Keratinocyte (primary cell): Measurements from ENCODE around the gene CSNK1G2. TPM values are rescaled to one million over a fixed set of nuclear protein-coding genes. Genes with fewer than 3 reads are reported as not detected.

Source experiments
- DNase-seq: peaks from one replicate; pipeline ENCODE4 v3.0.0-alpha.2; 2011; ENCODE audit warnings: low read depth, missing footprints, low spot score
- FAIRE-seq: peaks from 2 replicates; lab custom pipeline; 2011; peaks lifted over from hg19 to GRCh38; lab: Jason Lieb, UNC
- H2AFZ ChIP-seq: 2 replicates; pipeline ENCODE4 v1.6.0; 2012; ENCODE audit warnings: low read length, control low read depth, inconsistent platforms; ENCODE audit not compliant: control insufficient read depth
- H3K27ac ChIP-seq: 2 replicates; pipeline ENCODE4 v1.5.1; 2011; ENCODE audit warnings: low read length; ENCODE audit not compliant: control insufficient read depth, insufficient read depth
- H3K27me3 ChIP-seq: 3 replicates; pipeline ENCODE4 v1.6.0; 2011; ENCODE audit warnings: low read length; ENCODE audit not compliant: control insufficient read depth, insufficient read depth; ENCODE audit errors: extremely low read depth
- H3K36me3 ChIP-seq, 2 experiments: 2 replicates in 1 of 2; 3 replicates in 1 of 2; pipeline ENCODE4 v1.5.1; 2011; ENCODE audit warnings: low read length in 2 of 2, mild to moderate bottlenecking in 1 of 2; ENCODE audit not compliant: control insufficient read depth in 2 of 2, insufficient read depth in 2 of 2; ENCODE audit errors: extremely low read depth in 1 of 2
- H3K4me1 ChIP-seq: 3 replicates; pipeline ENCODE4 v1.5.1; 2011; ENCODE audit warnings: low read length; ENCODE audit not compliant: control insufficient read depth, insufficient read depth; ENCODE audit errors: extremely low read depth
- H3K4me2 ChIP-seq: 3 replicates; pipeline ENCODE4 v1.6.0; 2011; ENCODE audit warnings: low read depth, low read length; ENCODE audit not compliant: control insufficient read depth, insufficient read depth; ENCODE audit errors: extremely low read depth
- H3K4me3 ChIP-seq, 3 experiments: fragments of 200-600 bp in 1 of 3; sonication (generic) in 1 of 3; 2 replicates in 2 of 3; 3 replicates in 1 of 3; pipeline ENCODE4 v1.5.1; 2011 to 2016; ENCODE audit warnings: low read length in 3 of 3, mild to moderate bottlenecking in 3 of 3, control low read depth in 2 of 3, inconsistent platforms in 1 of 3, low read depth in 1 of 3, mixed read lengths in 1 of 3, mixed run types in 1 of 3, moderate library complexity in 1 of 3; ENCODE audit not compliant: control insufficient read depth in 2 of 3, insufficient read depth in 2 of 3; ENCODE audit errors: extremely low read depth in 1 of 3
- H3K79me2 ChIP-seq: 2 replicates; pipeline ENCODE4 v1.6.0; 2012; ENCODE audit warnings: low read length; ENCODE audit not compliant: control insufficient read depth, insufficient read depth
- H3K9ac ChIP-seq: 3 replicates; pipeline ENCODE4 v1.6.0; 2011; ENCODE audit warnings: low read length; ENCODE audit not compliant: control insufficient read depth, insufficient read depth; ENCODE audit errors: extremely low read depth
- H3K9me1 ChIP-seq: 3 replicates; pipeline ENCODE4 v1.6.0; 2011; ENCODE audit warnings: low read length; ENCODE audit not compliant: control insufficient read depth, insufficient read depth; ENCODE audit errors: extremely low read depth
- H3K9me3 ChIP-seq: 2 replicates; pipeline ENCODE4 v1.5.1; 2012; ENCODE audit warnings: low read depth, low read length; ENCODE audit not compliant: control insufficient read depth
- H4K20me1 ChIP-seq: 3 replicates; pipeline ENCODE4 v1.6.0; 2011; ENCODE audit warnings: low read length; ENCODE audit not compliant: control insufficient read depth, insufficient read depth; ENCODE audit errors: extremely low read depth
- EZH2 ChIP-seq: IDR thresholded peaks from one replicate; pipeline ENCODE4 v1.6.1; 2012; ENCODE audit warnings: inconsistent platforms, mild to moderate bottlenecking, low read length, moderate library complexity
- dilution Hi-C: fragments of 300-500 bp; cut with MboI; formaldehyde crosslinking; loops from one replicate; pipeline ENCODE4 v1.7.0; 2020; ENCODE audit warnings: low sequenced_read_pairs; ENCODE audit not compliant: extremely low pct_ligation_motif_present
- polyA plus RNA-seq, 5 experiments: library from polyadenylated mRNA; depleted of rRNA in 3 of 5; stranded (reverse) in 3 of 5; stranded (forward) in 1 of 5; unstranded in 1 of 5; fragments of >200 nt; gene quantifications; 1 replicate in 1 of 5; 2 replicates in 3 of 5; 3 replicates in 1 of 5; pipeline versions ENCODE4 v1.2.1 to v1.2.3, GENCODE V29; 2011 to 2012; ENCODE audit warnings: missing spikeins in 2 of 5, low read depth in 1 of 5, low replicate concordance in 1 of 5
- small RNA-seq, 3 experiments: library from RNA; depleted of rRNA; stranded (forward); fragments of <200 nt; gene quantifications; one replicate each; pipeline ENCODE3, GENCODE V24; 2012; ENCODE audit warnings: low read depth in 3 of 3, low replicate concordance in 1 of 3; ENCODE audit not compliant: insufficient read length in 3 of 3
- TF ChIP-seq, protein P1 (sequence below), 3 experiments: IDR thresholded peaks in 1 of 3; conservative IDR thresholded peaks in 1 of 3; optimal IDR thresholded peaks in 1 of 3; 2 replicates in 2 of 3; 3 replicates in 1 of 3; pipeline versions ENCODE3 to v1.5.1; 2011; ENCODE audit warnings: low read length in 3 of 3, mild to moderate bottlenecking in 3 of 3, moderate library complexity in 2 of 3, control low read depth in 1 of 3, inconsistent platforms in 1 of 3; ENCODE audit not compliant: insufficient read depth in 2 of 3; ENCODE audit errors: extremely low read depth in 1 of 3

Gene CSNK1G2
- polyA plus RNA-seq, 1 donor (not counting 4 experiments of a cell fraction or from before 2014, with no cell fraction given) = 34.9 TPM

DNA sequence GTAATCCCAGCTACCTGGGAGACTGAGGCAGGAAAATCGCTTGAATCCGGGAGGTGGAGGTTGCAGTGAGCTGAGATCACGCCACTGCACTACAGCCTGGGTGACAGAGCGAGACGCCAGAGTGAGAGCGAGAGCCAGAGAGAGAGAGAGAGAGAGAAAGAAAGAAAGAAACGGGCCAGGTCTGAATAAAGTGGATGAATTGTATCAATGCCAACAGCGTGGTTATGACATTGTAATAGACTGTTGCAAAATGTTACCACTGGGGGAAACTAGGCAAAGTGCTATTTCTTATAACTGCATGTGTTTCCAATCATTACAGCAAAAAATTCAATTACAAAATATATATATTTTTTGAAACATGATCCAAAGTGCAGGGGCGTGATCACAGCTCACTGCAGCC is 86.4 kb downstream of the CSNK1G2 start:
- H3K4me2 ChIP-seq = no peak overlapping the region
- H3K79me2 ChIP-seq = no peaks in the 10 kb centered on the region
- H3K27me3 ChIP-seq = no peaks in the 10 kb centered on the region
- H3K4me1 ChIP-seq = peaks cover 18% of the 10 kb centered on the region
- H2AFZ ChIP-seq = no peak overlapping the region
- FAIRE-seq (no peak), DNase-seq (no peak)
- no peaks in the 10 kb centered on the region for H3K9me3 ChIP-seq
- H3K9me1 ChIP-seq = no peaks in the 10 kb centered on the region
- no peak for TF ChIP-seq EZH2
- TF ChIP-seq, protein P1, sequence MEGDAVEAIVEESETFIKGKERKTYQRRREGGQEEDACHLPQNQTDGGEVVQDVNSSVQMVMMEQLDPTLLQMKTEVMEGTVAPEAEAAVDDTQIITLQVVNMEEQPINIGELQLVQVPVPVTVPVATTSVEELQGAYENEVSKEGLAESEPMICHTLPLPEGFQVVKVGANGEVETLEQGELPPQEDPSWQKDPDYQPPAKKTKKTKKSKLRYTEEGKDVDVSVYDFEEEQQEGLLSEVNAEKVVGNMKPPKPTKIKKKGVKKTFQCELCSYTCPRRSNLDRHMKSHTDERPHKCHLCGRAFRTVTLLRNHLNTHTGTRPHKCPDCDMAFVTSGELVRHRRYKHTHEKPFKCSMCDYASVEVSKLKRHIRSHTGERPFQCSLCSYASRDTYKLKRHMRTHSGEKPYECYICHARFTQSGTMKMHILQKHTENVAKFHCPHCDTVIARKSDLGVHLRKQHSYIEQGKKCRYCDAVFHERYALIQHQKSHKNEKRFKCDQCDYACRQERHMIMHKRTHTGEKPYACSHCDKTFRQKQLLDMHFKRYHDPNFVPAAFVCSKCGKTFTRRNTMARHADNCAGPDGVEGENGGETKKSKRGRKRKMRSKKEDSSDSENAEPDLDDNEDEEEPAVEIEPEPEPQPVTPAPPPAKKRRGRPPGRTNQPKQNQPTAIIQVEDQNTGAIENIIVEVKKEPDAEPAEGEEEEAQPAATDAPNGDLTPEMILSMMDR (optimal IDR thresholded peaks at IDR 0.05 in 1 of 3, IDR thresholded peaks at IDR 0.05 in 1 of 3, conservative IDR thresholded peaks at IDR 0.05 in 1 of 3; ENCODE audit: extremely low read depth in 1 of 3, insufficient read depth in 2 of 3, low read length in 3 of 3) = no peak
- no peak overlapping the region for H3K9ac ChIP-seq
- no peaks in the 10 kb centered on the region for H4K20me1 ChIP-seq
- dilution Hi-C loops = no loop called here
- H3K27ac ChIP-seq = no peak overlapping the region
- no peak overlapping the region for H3K4me3 ChIP-seq
- H3K36me3 ChIP-seq = no peaks in the 10 kb centered on the region

Small RNA genes within 50 kb of the gene (small RNA-seq; reads per million reads assigned to genes)
- 0 reads per million in 3 experiments for gene AC007136.1

Other genes with a start within 250 kb of the CSNK1G2 start
- under 0.01 to 0.01 TPM in 2 of 3 replicates, not detected in the other for gene ONECUT3, start 187.7 kb upstream of the CSNK1G2 start, polyA plus RNA-seq
- 0.98 to 2.8 TPM (median 1.2 TPM) in 3 replicates for gene ATP8B3, start 128.9 kb upstream of the CSNK1G2 start, polyA plus RNA-seq
- gene REXO1, start 92.7 kb upstream of the CSNK1G2 start, polyA plus RNA-seq = 6.1 to 18.6 TPM (median 9.1 TPM) in 3 replicates
- 4.9 to 14.7 TPM (median 6.0 TPM) in 3 replicates for gene KLF16, start 77.6 kb upstream of the CSNK1G2 start, polyA plus RNA-seq
- gene ABHD17A, start 55.7 kb upstream of the CSNK1G2 start, polyA plus RNA-seq = 27.2 to 67.3 TPM (median 31.0 TPM) in 3 replicates
- gene ADAT3, start 35.8 kb upstream of the CSNK1G2 start, polyA plus RNA-seq = 0.55 to 0.93 TPM (median 0.85 TPM) in 3 replicates
- 4.8 to 30.3 TPM (median 7.0 TPM) in 3 replicates for gene SCAMP4, start 35.8 kb upstream of the CSNK1G2 start, polyA plus RNA-seq
- 19.2 to 24.7 TPM (median 22.3 TPM) in 3 replicates for gene BTBD2, start 74.5 kb downstream of the CSNK1G2 start, polyA plus RNA-seq
- 64.0 to 113 TPM (median 88.3 TPM) in 3 replicates for gene MKNK2, start 110.1 kb downstream of the CSNK1G2 start, polyA plus RNA-seq
- 24.1 to 61.8 TPM (median 34.2 TPM) in 3 replicates for gene MOB3A, start 155.2 kb downstream of the CSNK1G2 start, polyA plus RNA-seq
- gene IZUMO4, start 155.7 kb downstream of the CSNK1G2 start, polyA plus RNA-seq = 6.0 to 14.9 TPM (median 6.7 TPM) in 3 replicates
- gene AP3D1, start 210.4 kb downstream of the CSNK1G2 start, polyA plus RNA-seq = 51.1 to 108 TPM (median 56.1 TPM) in 3 replicates
- 3.0 to 4.6 TPM (median 3.3 TPM) in 3 replicates for gene DOT1L, start 222.8 kb downstream of the CSNK1G2 start, polyA plus RNA-seq